NCI-H524 (cell line): Measurements from ENCODE around the gene GABRG3.
A peak's percentile ranks its signal among the peaks of the same experiment; 100 is the strongest.

Experiments
- DNase-seq, 2 experiments: peaks; one replicate each; lab custom pipeline; 2025; lab: John Stamatoyannopoulos, UW

GABRG3 gene

GRCh38 chr15:26970712-26971210 is at the start of gene GABRG3:
GABRG3 (plus strand) TSS chr15:26971181.
- peak in 1 of 2 experiments; percentile 67 for DNase-seq

- DNase-seq = no peak
Observed at GRCh38 chr15:26921433-26921832, 49.5 kb upstream of the GABRG3 start.

- no peak for DNase-seq
Observed at GRCh38 chr15:26926081-26926480, 44.9 kb upstream of the GABRG3 start.

GRCh38 chr15:26928051-26928450 is 42.9 kb upstream of the GABRG3 start:
- DNase-seq = no peak

- DNase-seq = no peak
Observed at GRCh38 chr15:26929588-26929987, 41.4 kb upstream of the GABRG3 start.

GRCh38 chr15:26934848-26935247 is 36.1 kb upstream of the GABRG3 start:
- DNase-seq = no peak

GRCh38 chr15:26935322-26935721 is 35.7 kb upstream of the GABRG3 start:
- DNase-seq = no peak

GRCh38 chr15:26936502-26936901 is 34.5 kb upstream of the GABRG3 start:
- DNase-seq = no peak

- DNase-seq = no peak
Observed at GRCh38 chr15:26937134-26937533, 33.8 kb upstream of the GABRG3 start.

- no peak for DNase-seq
Observed at GRCh38 chr15:26939398-26939797, 31.6 kb upstream of the GABRG3 start.

- no peak for DNase-seq
Observed at GRCh38 chr15:26941489-26941888, 29.5 kb upstream of the GABRG3 start.

- DNase-seq = no peak
Observed at GRCh38 chr15:26943866-26944265, 27.1 kb upstream of the GABRG3 start.

GRCh38 chr15:26945046-26945445 is 25.9 kb upstream of the GABRG3 start:
- no peak for DNase-seq

- peak in 1 of 2 experiments; percentile 34 for DNase-seq
Observed at GRCh38 chr15:26950001-26950400, 21.0 kb upstream of the GABRG3 start.

GRCh38 chr15:26954403-26954802 is 16.6 kb upstream of the GABRG3 start:
- no peak for DNase-seq

- DNase-seq = peak; percentile 77 to 85
Observed at GRCh38 chr15:26967719-26968269, 3.2 kb upstream of the GABRG3 start.

GRCh38 chr15:26968806-26969205 is 2.2 kb upstream of the GABRG3 start:
- no peak for DNase-seq

- peak; percentile 13 to 54 for DNase-seq
Observed at GRCh38 chr15:26971271-26972018, 464 bp downstream of the GABRG3 start.

- no peak for DNase-seq
Observed at GRCh38 chr15:26972636-26973035, 1.7 kb downstream of the GABRG3 start.

- DNase-seq = peak; percentile 44 to 80
Observed at GRCh38 chr15:26974120-26974780, 3.3 kb downstream of the GABRG3 start.

- DNase-seq = no peak
Observed at GRCh38 chr15:26981492-26981891, 10.5 kb downstream of the GABRG3 start.

- DNase-seq = no peak
Observed at GRCh38 chr15:26983822-26984221, 12.8 kb downstream of the GABRG3 start.

- DNase-seq = no peak
Observed at GRCh38 chr15:26985050-26985449, 14.1 kb downstream of the GABRG3 start.
